Gastrocnemius medialis (tissue), 4 donors: Measurements from ENCODE around the gene SEC22A. TPM values are rescaled to one million over a fixed set of nuclear protein-coding genes. Genes with fewer than 3 reads are reported as not detected.

Experiments
- ATAC-seq, 2 donors: fragments of 150-250 bp; one replicate each; pipeline ENCODE4 v1.9.1; 2016
- DNase-seq, 2 donors: peaks; one replicate each; pipeline ENCODE4 v3.0.0-alpha.2; 2019
- H3K27ac ChIP-seq, 4 donors: fragments of 200-600 bp; sonication (generic); 1 replicate in 1 of 4; 2 replicates in 3 of 4; pipeline ENCODE4 v1.5.1; 2016 to 2018; ENCODE audit warnings: mild to moderate bottlenecking in 2 of 4, moderate library complexity in 1 of 4
- H3K27me3 ChIP-seq, 3 donors: fragments of 200-600 bp; sonication (generic) in 2 of 3; 1 replicate in 1 of 3; 2 replicates in 2 of 3; pipeline versions ENCODE4 v1.5.1 to v1.6.0; 2016 to 2019; ENCODE audit warnings: mild to moderate bottlenecking in 1 of 3, moderate library complexity in 1 of 3
- H3K36me3 ChIP-seq, 2 donors: fragments of 200-600 bp; sonication (generic) in 1 of 2; one replicate each; pipeline ENCODE4 v1.5.1; 2017 to 2018
- H3K4me1 ChIP-seq, 2 donors: fragments of 200-600 bp; sonication (generic) in 1 of 2; one replicate each; pipeline ENCODE4 v1.5.1; 2016 to 2017; ENCODE audit warnings: mild to moderate bottlenecking in 2 of 2
- H3K4me3 ChIP-seq, 4 donors: fragments of 200-600 bp; sonication (generic) in 3 of 4; 1 replicate in 1 of 4; 2 replicates in 3 of 4; pipeline ENCODE4 v1.5.1; 2016 to 2019; ENCODE audit warnings: mild to moderate bottlenecking in 2 of 4
- H3K9me3 ChIP-seq, 3 donors: fragments of 200-600 bp; sonication (generic) in 2 of 3; 1 replicate in 1 of 3; 2 replicates in 2 of 3; pipeline ENCODE4 v1.5.1; 2016 to 2019
- POLR2A ChIP-seq, 2 donors: fragments of 450-650 bp; IDR thresholded peaks; one replicate each; pipeline ENCODE4 v1.6.1; 2017; ENCODE audit warnings: antibody characterized with exemption in 2 of 2, mild to moderate bottlenecking in 2 of 2, moderate library complexity in 2 of 2
- in situ Hi-C, 4 donors: fragments of 200-750 bp; cut with MboI; loops; one replicate each; pipeline versions ENCODE4 v1.15.0 to v1.8.0; 2017; ENCODE audit warnings: low sequenced_read_pairs in 4 of 4
- intact Hi-C: fragments of 100-400 bp; cut with DNase I; formaldehyde crosslinking; loops from one replicate; pipeline ENCODE4 v1.15.1; 2023; ENCODE audit warnings: low total_unique reads
- total RNA-seq, 4 donors: library from RNA; depleted of rRNA; stranded (reverse); fragments of >200 nt; gene quantifications; one replicate each; pipeline versions ENCODE4 v1.1.0 to v1.2.3, GENCODE V29; 2016
- TF ChIP-seq, protein P1 (sequence below), 5 experiments: fragments of 450-650 bp in 3 of 5; fragments of 200-600 bp in 2 of 5; sonication (generic) in 2 of 5; IDR thresholded peaks in 4 of 5; conservative IDR thresholded peaks in 1 of 5; 1 replicate in 4 of 5; 2 replicates in 1 of 5; pipeline ENCODE4 v1.5.1; 2016 to 2019; ENCODE audit warnings: antibody characterized with exemption in 5 of 5, mild to moderate bottlenecking in 3 of 5, moderate library complexity in 3 of 5

Gene SEC22A
- total RNA-seq, 4 donors from 2014 or later: 13.8 to 22.6 (median 16.8) TPM

DNA sequence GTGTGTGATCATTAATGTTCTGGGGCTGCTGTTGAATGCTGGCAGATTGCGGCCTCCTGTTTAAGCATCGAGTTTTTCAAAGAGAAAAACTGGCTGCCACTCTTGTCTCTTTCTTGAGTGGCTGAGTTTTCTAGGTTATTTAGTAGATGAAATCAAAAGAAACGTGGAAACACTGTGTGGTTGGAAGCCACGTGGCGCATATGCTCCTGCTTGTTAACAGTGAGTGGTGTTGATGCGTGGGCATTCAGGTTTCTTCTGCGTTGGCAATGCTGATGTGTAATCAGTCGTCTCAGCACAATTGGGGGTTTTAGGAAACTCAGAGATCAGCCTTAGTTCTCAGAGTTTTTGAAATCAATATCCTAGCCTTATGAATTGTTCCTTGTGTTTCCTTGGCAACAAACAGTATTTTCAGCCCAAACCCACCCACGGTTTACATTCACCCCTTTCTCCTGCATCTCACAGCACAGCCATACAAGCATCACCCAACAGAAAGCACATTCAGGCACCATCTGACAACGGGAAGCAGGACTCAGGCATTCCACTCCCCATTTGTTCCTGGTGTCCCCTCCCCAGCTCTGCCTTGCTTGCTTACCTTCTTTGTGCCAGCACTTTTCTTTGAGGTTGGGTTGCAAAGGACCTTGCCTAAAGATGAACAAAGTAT is 74.7 kb downstream of the SEC22A start:
- intact Hi-C loops: no loop called here

DNA sequence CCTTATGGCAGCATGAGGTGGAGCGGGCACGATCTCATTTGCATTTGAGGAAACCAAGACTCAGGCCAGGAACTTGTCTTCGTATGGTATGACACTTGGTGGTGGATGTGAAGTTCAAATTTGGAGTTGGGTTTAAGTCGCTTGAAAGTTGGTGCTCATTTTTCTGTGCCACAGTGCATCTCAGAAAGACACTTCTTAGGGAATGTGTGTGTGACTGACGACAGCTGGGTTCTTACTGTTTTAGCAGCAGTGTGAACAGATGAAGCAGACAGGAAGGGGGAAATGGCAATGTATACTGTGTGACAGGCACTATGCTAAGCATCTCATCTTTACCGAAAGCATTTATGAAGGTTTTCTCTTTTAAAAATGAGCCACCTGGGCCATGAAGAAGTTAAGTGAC is 75.4 kb downstream of the SEC22A start:
- no peak for DNase-seq
- intact Hi-C loops (no loop called here), in situ Hi-C loops (no loop called here)
- ATAC-seq: no peak
- no peak overlapping the region for H3K4me3 ChIP-seq
- H3K4me1 ChIP-seq: peaks cover 0 to 5% of the 10 kb centered on the region in 2 donors
- no peaks in the 10 kb centered on the region for H3K27me3 ChIP-seq
- TF ChIP-seq, protein P1, sequence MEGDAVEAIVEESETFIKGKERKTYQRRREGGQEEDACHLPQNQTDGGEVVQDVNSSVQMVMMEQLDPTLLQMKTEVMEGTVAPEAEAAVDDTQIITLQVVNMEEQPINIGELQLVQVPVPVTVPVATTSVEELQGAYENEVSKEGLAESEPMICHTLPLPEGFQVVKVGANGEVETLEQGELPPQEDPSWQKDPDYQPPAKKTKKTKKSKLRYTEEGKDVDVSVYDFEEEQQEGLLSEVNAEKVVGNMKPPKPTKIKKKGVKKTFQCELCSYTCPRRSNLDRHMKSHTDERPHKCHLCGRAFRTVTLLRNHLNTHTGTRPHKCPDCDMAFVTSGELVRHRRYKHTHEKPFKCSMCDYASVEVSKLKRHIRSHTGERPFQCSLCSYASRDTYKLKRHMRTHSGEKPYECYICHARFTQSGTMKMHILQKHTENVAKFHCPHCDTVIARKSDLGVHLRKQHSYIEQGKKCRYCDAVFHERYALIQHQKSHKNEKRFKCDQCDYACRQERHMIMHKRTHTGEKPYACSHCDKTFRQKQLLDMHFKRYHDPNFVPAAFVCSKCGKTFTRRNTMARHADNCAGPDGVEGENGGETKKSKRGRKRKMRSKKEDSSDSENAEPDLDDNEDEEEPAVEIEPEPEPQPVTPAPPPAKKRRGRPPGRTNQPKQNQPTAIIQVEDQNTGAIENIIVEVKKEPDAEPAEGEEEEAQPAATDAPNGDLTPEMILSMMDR (IDR thresholded peaks at IDR 0.05 in 4 of 5, conservative IDR thresholded peaks at IDR 0.05 in 1 of 5): no peak
- TF ChIP-seq POLR2A (IDR thresholded peaks at IDR 0.05): no peak
- no peaks in the 10 kb centered on the region for H3K9me3 ChIP-seq
- H3K36me3 ChIP-seq: no peaks in the 10 kb centered on the region
- H3K27ac ChIP-seq: no peak overlapping the region

More for the DNA sequence above, 74.7 kb downstream of the SEC22A start:
- DNase-seq (no peak), ATAC-seq (no peak)
- Histone ChIP-seq H3K4me3 (no peak overlapping the region), H3K9me3 (no peaks in the 10 kb centered on the region), H3K4me1 (peaks cover 6 to 11% of the 10 kb centered on the region in 2 donors), H3K36me3 (no peaks in the 10 kb centered on the region), H3K27ac (no peak overlapping the region), H3K27me3 (no peaks in the 10 kb centered on the region)
- TF ChIP-seq, protein P1 (IDR thresholded peaks at IDR 0.05 in 4 of 5, conservative IDR thresholded peaks at IDR 0.05 in 1 of 5): no peak
- no peak for TF ChIP-seq POLR2A (IDR thresholded peaks at IDR 0.05)
- in situ Hi-C loops: no loop called here

- Histone ChIP-seq H3K4me3 (no peak overlapping the region), H3K27me3 (no peaks in the 10 kb centered on the region), H3K36me3 (no peaks in the 10 kb centered on the region), H3K4me1 (peaks cover 0 to under 1% of the 10 kb centered on the region in 2 donors), H3K27ac (no peak overlapping the region), H3K9me3 (no peaks in the 10 kb centered on the region)
- intact Hi-C loops: no loop called here
- ATAC-seq (no peak), DNase-seq (no peak)
- TF ChIP-seq, protein P1 (IDR thresholded peaks at IDR 0.05 in 4 of 5, conservative IDR thresholded peaks at IDR 0.05 in 1 of 5): no peak
- TF ChIP-seq POLR2A (IDR thresholded peaks at IDR 0.05): no peak
- in situ Hi-C loops: no loop called here
Measured at GRCh38 chr3:123278446-123278845, 76.7 kb downstream of the SEC22A start.

- no peak overlapping the region for H3K4me3 ChIP-seq
- H3K9me3 ChIP-seq: no peaks in the 10 kb centered on the region
- no peaks in the 10 kb centered on the region for H3K4me1 ChIP-seq
- TF ChIP-seq, protein P1 (IDR thresholded peaks at IDR 0.05 in 4 of 5, conservative IDR thresholded peaks at IDR 0.05 in 1 of 5): no peak
- TF ChIP-seq POLR2A (IDR thresholded peaks at IDR 0.05): no peak
- no peak overlapping the region for H3K27ac ChIP-seq
- in situ Hi-C loops (no loop called here), intact Hi-C loops (no loop called here)
- H3K36me3 ChIP-seq: no peaks in the 10 kb centered on the region
- ATAC-seq (no peak), DNase-seq (no peak)
- no peaks in the 10 kb centered on the region for H3K27me3 ChIP-seq
Measured at GRCh38 chr3:123279121-123279520, 77.4 kb downstream of the SEC22A start.

GRCh38 chr3:123281406-123281805 is 79.7 kb downstream of the SEC22A start:
- intact Hi-C loops: no loop called here
- in situ Hi-C loops: no loop called here

More at GRCh38 chr3:123281406-123281805, 79.7 kb downstream of the SEC22A start:
- TF ChIP-seq, protein P1 (IDR thresholded peaks at IDR 0.05 in 4 of 5, conservative IDR thresholded peaks at IDR 0.05 in 1 of 5): no peak
- no peak for TF ChIP-seq POLR2A (IDR thresholded peaks at IDR 0.05)
- no peak for DNase-seq
- H3K27me3 ChIP-seq: no peaks in the 10 kb centered on the region
- ATAC-seq: no peak
- H3K4me1 ChIP-seq: no peaks in the 10 kb centered on the region
- H3K4me3 ChIP-seq: no peak overlapping the region
- no peaks in the 10 kb centered on the region for H3K9me3 ChIP-seq
- H3K36me3 ChIP-seq: no peaks in the 10 kb centered on the region
- H3K27ac ChIP-seq: no peak overlapping the region
